ENCODE data around the gene TMPRSS7. TPM values are rescaled to one million over a fixed set of nuclear protein-coding genes. Genes with fewer than 3 reads are reported as not detected.

TMPRSS7 gene
- not detected in 2 replicates for total RNA-seq

GRCh38 chr3:112034436-112034835, at the start of gene TMPRSS7:
TMPRSS7 (plus strand) TSS chr3:112034736; CDS start chr3:112034846, 110 bp downstream.

GRCh38 chr3:111998636-111999483, 35.7 kb upstream of the TMPRSS7 start, which contains the start of gene TAGLN3:
TAGLN3 (plus strand) TSS chr3:111998922; CDS start chr3:111999423, 501 bp downstream.

GRCh38 chr3:112086076-112086854, 51.7 kb downstream of the TMPRSS7 start, which contains the start of gene C3orf52:
C3orf52 (plus strand) TSS chr3:112086389; CDS start chr3:112086408, 19 bp downstream.

Other genes with a start within 250 kb of the TMPRSS7 start
- gene PHLDB2, start 175.5 kb upstream of the TMPRSS7 start, total RNA-seq, result 32.3 and 42.1 TPM in 2 replicates
- gene ABHD10, start 55.7 kb upstream of the TMPRSS7 start, total RNA-seq, result 18.4 and 24.0 TPM in 2 replicates
- not detected in 2 replicates for gene TAGLN3, start 35.8 kb upstream of the TMPRSS7 start, total RNA-seq
- 1.6 TPM in 2 replicates for gene C3orf52, start 51.7 kb downstream of the TMPRSS7 start, total RNA-seq
- 0.81 TPM in 1 of 2 replicates, not detected in the other for gene GCSAM, start 98.5 kb downstream of the TMPRSS7 start, total RNA-seq